HepG2 (cell line): ENCODE data around the gene CHRM5.

Experiments
- EP300 ChIP-seq, 3 experiments: sonication (generic) in 1 of 3; formaldehyde crosslinking in 1 of 3; IDR thresholded peaks; 2 replicates each; pipeline versions ENCODE4 v1.5.1 to v1.6.1; 2011 to 2020; ENCODE audit warnings: low read depth in 2 of 3, low read length in 2 of 3, borderline replicate concordance in 1 of 3, improper control_type of control experiment in 1 of 3, mild to moderate bottlenecking in 1 of 3, missing genetic modification reagents in 1 of 3, moderate library complexity in 1 of 3
- MAZ ChIP-seq, 2 experiments: sonication (generic) in 1 of 2; formaldehyde crosslinking in 1 of 2; IDR thresholded peaks; 2 replicates each; pipeline versions ENCODE4 v1.5.0 to v1.6.1; 2012 to 2020; ENCODE audit warnings: low read depth in 2 of 2, mild to moderate bottlenecking in 2 of 2, borderline replicate concordance in 1 of 2, improper control_type of control experiment in 1 of 2, low read length in 1 of 2, missing genetic modification reagents in 1 of 2, moderate library complexity in 1 of 2
- MXD4 ChIP-seq: IDR thresholded peaks from 2 replicates; pipeline ENCODE4 v1.6.1; 2016; ENCODE audit warnings: mild to moderate bottlenecking, missing biosample characterization, missing genetic modification reagents
- NKX3-1 ChIP-seq: sonication (generic); formaldehyde crosslinking; IDR thresholded peaks from 2 replicates; pipeline ENCODE4 v1.5.0; 2020; ENCODE audit warnings: missing genetic modification reagents
- ZBTB34 ChIP-seq: sonication (generic); formaldehyde crosslinking; IDR thresholded peaks from 2 replicates; pipeline ENCODE4 v1.8.0; 2022; ENCODE audit warnings: mild to moderate bottlenecking, missing genetic modification reagents
- ZNF224 ChIP-seq: sonication (generic); formaldehyde crosslinking; IDR thresholded peaks from 2 replicates; pipeline ENCODE4 v1.5.0; 2020; ENCODE audit warnings: mild to moderate bottlenecking, missing genetic modification reagents
- ZNF30 ChIP-seq: sonication (generic); formaldehyde crosslinking; IDR thresholded peaks from 2 replicates; pipeline ENCODE4 v1.5.0; 2020; ENCODE audit warnings: mild to moderate bottlenecking, missing genetic modification reagents
- ZNF878 ChIP-seq: sonication (generic); formaldehyde crosslinking; IDR thresholded peaks from 2 replicates; pipeline ENCODE4 v1.8.1; 2023; ENCODE audit warnings: mild to moderate bottlenecking, missing genetic modification reagents, moderate library complexity
- TF ChIP-seq, protein P1 (sequence below): sonication (generic); formaldehyde crosslinking; IDR thresholded peaks from 2 replicates; pipeline ENCODE4 v1.5.0; 2020; ENCODE audit warnings: mild to moderate bottlenecking, missing genetic modification reagents

GRCh38 chr15:33987444-33987843 lies 19.1 kb downstream of the CHRM5 start:
- TF ChIP-seq ZNF224 (CRISPR knock-in tag) (no peak), MAZ (IDR thresholded peaks at IDR 0.05; ENCODE audit: borderline replicate concordance, low read depth, low read length) (no peak), MAZ (CRISPR knock-in tag; IDR thresholded peaks at IDR 0.05; ENCODE audit: low read depth) (no peak), ZBTB34 (CRISPR knock-in tag) (no peak), EP300 (IDR thresholded peaks at IDR 0.05; ENCODE audit: low read depth in 2 of 2, low read length in 2 of 2) (no peak), EP300 (CRISPR knock-in tag; IDR thresholded peaks at IDR 0.05; ENCODE audit: borderline replicate concordance) (no peak), MXD4 (no peak), ZNF30 (CRISPR knock-in tag) (no peak), NKX3-1 (CRISPR knock-in tag) (no peak), ZNF878 (CRISPR knock-in tag) (no peak)
- TF ChIP-seq, protein P1, sequence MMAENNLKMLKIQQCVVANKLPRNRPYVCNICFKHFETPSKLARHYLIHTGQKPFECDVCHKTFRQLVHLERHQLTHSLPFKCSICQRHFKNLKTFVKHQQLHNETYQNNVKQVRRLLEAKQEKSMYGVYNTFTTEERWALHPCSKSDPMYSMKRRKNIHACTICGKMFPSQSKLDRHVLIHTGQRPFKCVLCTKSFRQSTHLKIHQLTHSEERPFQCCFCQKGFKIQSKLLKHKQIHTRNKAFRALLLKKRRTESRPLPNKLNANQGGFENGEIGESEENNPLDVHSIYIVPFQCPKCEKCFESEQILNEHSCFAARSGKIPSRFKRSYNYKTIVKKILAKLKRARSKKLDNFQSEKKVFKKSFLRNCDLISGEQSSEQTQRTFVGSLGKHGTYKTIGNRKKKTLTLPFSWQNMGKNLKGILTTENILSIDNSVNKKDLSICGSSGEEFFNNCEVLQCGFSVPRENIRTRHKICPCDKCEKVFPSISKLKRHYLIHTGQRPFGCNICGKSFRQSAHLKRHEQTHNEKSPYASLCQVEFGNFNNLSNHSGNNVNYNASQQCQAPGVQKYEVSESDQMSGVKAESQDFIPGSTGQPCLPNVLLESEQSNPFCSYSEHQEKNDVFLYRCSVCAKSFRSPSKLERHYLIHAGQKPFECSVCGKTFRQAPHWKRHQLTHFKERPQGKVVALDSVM: no peak
